ENCODE results near the gene ACTA1.
"Not testable (repeated sequence)": the region's sequence is repeated elsewhere in the genome, so short reads cannot be mapped to it uniquely, and the experiment has no call there.

ACTA1 gene

DNA sequence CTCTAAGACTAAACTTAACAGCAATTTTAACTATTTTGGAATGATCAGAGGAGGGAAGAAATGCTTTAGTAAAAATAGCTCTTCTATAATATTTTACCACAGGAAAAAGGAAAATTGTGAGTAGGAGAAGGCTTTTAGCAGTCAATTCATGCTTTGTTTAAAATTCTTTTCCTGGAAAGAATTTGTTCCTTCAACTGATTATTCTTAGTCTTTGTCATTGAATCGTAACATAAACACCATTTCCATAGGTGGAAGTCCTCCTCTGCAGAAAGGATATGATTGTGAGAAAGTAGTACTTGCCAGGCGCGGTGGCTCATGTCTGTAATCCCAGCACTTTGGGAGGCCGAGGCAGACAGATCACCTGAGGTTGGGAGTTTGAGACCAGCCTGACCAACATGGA, 11.9 kb upstream of the ACTA1 start:
- in situ Hi-C loops (cut with MboI; ENCODE audit: low sequenced_read_pairs): no loop called here

- in situ Hi-C loops (cut with MboI; ENCODE audit: low sequenced_read_pairs): no loop called here
Measured at GRCh38 chr1:229440851-229441537, 7.1 kb upstream of the ACTA1 start.

DNA sequence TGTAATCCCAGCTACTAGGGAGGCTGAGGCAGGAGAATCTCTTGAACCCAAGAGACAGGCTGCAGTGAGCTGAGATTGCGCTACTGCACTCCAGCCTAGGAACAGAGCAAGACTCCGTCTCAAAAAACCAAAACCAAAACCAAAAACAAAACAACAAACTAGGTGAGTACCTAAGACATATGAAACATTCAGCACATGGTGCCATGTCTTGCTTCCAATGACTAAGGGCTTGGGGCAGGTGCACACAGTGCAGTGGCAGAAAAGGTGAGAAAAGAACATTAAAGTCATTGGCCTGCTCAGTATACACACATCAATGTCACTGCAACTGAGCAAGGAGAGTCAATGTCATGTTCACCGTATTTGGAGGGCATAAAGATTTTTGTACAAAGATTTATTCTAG, 4.1 kb upstream of the ACTA1 start:
- in situ Hi-C loops (cut with MboI; ENCODE audit: low sequenced_read_pairs): no loop called here

DNA sequence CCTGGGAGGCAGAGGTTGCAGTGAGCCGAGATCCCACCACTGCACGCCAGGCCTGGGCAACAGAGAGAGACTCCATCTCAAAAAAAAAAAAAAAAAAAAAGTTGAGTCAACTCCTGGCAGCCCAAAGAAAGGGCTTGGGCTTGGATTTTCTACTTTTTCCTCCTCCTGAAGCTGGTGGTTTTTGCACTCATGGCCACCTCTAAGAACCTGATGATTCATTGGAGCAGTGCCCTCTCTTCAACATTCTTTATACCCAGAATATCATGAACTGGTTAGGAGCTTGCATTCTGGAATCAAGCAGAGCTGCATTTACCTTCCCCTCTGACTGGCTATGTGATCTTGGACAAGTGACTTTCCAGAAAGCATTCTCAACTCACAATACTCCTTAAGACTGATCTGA, 3.5 kb upstream of the ACTA1 start:
- in situ Hi-C loops (cut with MboI; ENCODE audit: low sequenced_read_pairs): no loop called here

GRCh38 chr1:229436201-229436600, 2.3 kb upstream of the ACTA1 start:
- in situ Hi-C loops (cut with MboI; ENCODE audit: low sequenced_read_pairs): no loop called here

GRCh38 chr1:229434641-229435051, 752 bp upstream of the ACTA1 start:
- in situ Hi-C loops (cut with MboI; ENCODE audit: low sequenced_read_pairs): no loop called here

DNA sequence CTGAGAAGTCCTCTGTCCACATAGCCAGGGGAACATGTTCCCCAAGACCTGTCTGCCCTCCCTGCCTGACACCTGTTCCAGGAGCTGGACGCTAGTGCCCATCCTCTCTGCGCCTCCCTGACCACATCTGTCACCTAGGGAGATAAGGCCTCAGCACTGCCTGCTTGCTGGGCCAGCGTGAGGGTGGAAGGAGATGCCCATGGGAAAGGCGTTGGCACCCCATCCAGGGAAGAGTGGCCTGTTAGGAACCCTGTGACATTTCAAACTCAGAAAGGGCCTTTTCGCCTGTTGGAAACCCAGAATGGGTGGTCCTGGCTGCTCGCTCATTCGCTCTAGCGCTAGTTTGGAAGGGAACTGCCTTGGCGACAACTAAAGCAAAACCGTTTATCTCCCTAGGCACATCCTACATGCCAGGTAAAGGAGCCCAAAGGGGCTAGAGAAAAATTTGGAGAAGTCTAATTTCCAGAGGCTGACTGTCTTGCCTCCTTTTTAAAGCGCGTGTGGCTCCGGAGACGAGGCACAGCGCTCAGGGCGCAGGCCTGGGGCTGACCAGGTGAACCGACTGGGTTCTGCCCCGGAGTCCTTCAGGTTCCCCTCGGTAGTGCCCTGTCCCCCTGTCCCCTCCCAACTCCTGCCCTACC, 410 bp downstream of the ACTA1 start:
- in situ Hi-C loops (cut with MboI; ENCODE audit: low sequenced_read_pairs): no loop called here

DNA sequence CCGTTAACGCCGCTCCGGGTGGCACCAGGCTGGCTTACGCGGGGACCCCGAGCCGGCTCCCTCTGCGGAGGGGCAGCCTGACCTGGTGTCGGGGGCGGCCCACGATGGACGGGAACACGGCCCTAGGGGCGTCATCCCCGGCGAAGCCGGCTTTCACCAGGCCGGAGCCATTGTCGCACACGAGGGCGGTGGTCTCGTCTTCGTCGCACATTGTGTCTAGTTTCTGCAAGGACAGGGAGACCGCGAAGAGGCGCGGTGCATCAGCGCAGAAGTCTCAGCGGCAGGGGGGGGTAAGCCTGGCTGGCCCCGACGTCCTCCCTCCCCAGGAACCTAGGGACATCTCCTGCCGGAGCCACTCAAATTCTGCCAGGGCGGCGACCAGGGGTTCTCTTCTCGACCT, 989 bp downstream of the ACTA1 start:
- in situ Hi-C loops (cut with MboI; ENCODE audit: low sequenced_read_pairs): no loop called here

GRCh38 chr1:229432116-229432461, 1.8 kb downstream of the ACTA1 start:
- in situ Hi-C loops (cut with MboI; ENCODE audit: low sequenced_read_pairs): no loop called here

- in situ Hi-C loops (cut with MboI; ENCODE audit: low sequenced_read_pairs): no loop called here
Measured at GRCh38 chr1:229431284-229432115, 2.4 kb downstream of the ACTA1 start.

DNA sequence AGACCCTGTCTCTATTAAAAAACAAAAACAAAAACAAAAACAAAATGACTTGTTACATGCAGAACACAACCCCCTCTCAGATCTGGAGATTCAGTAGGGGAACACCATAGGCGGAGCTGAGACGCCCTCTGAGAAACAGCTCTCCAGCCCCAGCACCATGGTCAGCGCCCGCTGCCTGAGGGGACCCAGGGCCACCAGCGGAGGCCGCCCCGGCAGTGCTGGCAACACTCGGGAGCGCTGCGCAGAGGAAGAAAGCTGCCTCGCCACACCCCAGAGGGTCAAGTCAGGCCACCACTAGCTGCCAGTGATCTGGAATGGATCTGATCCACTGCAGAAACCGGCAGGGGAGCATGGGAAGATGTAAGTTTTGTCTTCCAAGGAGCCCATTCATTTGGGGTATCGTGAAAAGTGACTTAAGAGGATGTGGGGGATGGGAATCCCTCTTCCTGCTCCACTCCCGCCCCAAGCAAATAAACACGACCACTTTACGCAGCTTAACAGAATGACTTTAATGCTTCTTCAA, 3.1 kb downstream of the ACTA1 start:
- in situ Hi-C loops (cut with MboI; ENCODE audit: low sequenced_read_pairs): no loop called here

DNA sequence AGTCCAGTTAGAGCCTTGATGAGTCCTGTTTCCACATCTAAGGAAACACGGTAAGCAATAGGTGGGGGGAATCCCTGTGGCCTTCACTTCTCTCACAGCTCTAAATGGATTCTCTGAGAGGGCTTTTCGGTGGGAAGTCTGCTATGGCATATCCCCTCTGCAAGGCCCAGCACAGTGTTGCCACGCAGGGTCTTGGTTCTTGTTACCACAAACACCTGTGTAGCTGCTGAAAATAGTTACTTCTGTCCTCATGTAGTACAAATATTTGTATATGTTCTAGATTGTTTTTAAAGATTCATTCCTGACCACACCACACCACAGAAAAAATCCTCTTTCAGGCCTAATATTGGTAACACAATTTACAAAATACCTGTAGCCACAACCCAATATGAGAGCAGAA, 5.6 kb downstream of the ACTA1 start:
- in situ Hi-C loops (cut with MboI; ENCODE audit: low sequenced_read_pairs): no loop called here

- in situ Hi-C loops (cut with MboI; ENCODE audit: low sequenced_read_pairs): no loop called here
Measured at GRCh38 chr1:229427572-229427971, 6.3 kb downstream of the ACTA1 start.

- in situ Hi-C loops (cut with MboI; ENCODE audit: low sequenced_read_pairs): no loop called here
Measured at GRCh38 chr1:229425564-229426159, 8.2 kb downstream of the ACTA1 start.

DNA sequence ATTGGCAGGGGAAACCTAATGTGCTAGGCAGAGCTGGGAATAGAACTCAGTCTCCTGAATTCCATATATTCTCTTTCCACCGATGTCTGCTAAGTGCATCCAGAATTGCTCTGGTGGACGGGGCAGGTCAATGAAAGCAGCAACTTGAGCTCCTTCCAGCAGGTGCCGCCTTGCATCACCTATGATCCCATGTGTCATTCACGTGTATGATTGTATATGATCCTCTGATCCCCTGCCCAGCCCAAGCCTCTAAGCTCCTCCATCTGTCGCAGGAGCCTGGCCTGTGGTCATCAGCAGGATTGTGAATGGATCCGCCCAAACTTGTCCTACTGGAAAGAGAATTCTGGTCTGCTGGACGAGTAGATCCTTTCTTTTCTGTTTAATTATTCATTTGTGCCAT, 13.1 kb downstream of the ACTA1 start:
- in situ Hi-C loops (cut with MboI; ENCODE audit: low sequenced_read_pairs): no loop called here

- in situ Hi-C loops (cut with MboI; ENCODE audit: low sequenced_read_pairs): no loop called here
Measured at GRCh38 chr1:229420224-229420623, 13.7 kb downstream of the ACTA1 start.

- in situ Hi-C loops (cut with MboI; ENCODE audit: low sequenced_read_pairs): not testable (repeated sequence)
Measured at GRCh38 chr1:229418586-229418985, 15.3 kb downstream of the ACTA1 start.

- in situ Hi-C loops (cut with MboI; ENCODE audit: low sequenced_read_pairs): not testable (repeated sequence)
Measured at GRCh38 chr1:229412810-229413209, 21.1 kb downstream of the ACTA1 start.

GRCh38 chr1:229412056-229412455, 21.8 kb downstream of the ACTA1 start:
- in situ Hi-C loops (cut with MboI; ENCODE audit: low sequenced_read_pairs): no loop called here

DNA sequence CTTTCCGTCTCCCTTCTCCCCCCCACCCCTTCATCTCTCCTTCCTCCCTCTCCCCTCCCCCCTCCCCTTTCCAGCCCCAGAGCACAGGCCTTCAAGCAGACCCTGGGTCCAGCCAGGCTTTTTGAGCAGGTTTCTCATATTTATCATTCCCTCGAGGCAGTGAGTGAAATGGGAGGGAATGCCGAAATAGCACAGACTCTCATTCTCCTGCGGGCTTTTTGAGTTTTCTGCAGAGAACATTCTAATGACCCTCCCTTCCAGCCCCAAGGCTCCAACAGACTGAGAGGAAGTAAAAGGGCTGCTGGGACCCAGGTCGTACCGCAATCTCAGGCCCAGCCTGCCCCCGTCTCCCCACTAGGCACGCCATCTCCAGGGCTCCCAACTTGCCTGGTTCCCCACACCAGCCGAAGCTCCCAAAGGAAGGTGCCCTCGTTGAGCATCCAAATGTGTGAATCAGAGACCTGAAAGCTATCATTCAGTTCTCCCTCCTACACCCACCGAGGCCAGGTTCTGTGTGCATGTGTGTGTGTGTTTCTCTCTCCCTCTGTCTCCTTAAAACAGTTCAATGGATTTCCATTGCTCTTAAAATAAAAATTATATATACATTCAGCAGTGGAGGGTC, 22.3 kb downstream of the ACTA1 start:
- in situ Hi-C loops (cut with MboI; ENCODE audit: low sequenced_read_pairs): no loop called here
